Right lobe of liver (tissue), 6 donors: ENCODE results near the gene TENM4. TPM values are rescaled to one million over a fixed set of nuclear protein-coding genes. Genes with fewer than 3 reads are reported as not detected.

Experiments
- ATAC-seq, 4 donors: fragments of 200-7000 bp; cut with Tn5 transposase; one replicate each; pipeline ENCODE4 v1.9.1; 2020; ENCODE audit warnings: mild to moderate bottlenecking in 4 of 4, moderate library complexity in 4 of 4
- DNase-seq, 3 donors: peaks; one replicate each; pipeline ENCODE4 v3.0.0-alpha.2; 2020
- H3K27ac ChIP-seq, 3 donors: fragments of 200-600 bp; one replicate each; pipeline ENCODE4 v1.8.0; 2022
- H3K27me3 ChIP-seq, 2 donors: fragments of 200-600 bp; one replicate each; pipeline ENCODE4 v1.8.0; 2022
- H3K36me3 ChIP-seq, 4 donors: fragments of 200-600 bp; sonication (generic) in 1 of 4; one replicate each; pipeline versions ENCODE4 v1.5.1 to v1.8.0; 2017 to 2022; ENCODE audit warnings: control low read depth in 1 of 4
- H3K4me1 ChIP-seq, 4 donors: fragments of 200-600 bp; sonication (generic) in 1 of 4; one replicate each; pipeline versions ENCODE4 v1.5.1 to v1.8.0; 2017 to 2022; ENCODE audit warnings: control low read depth in 1 of 4
- H3K4me3 ChIP-seq, 3 donors: fragments of 200-600 bp; one replicate each; pipeline ENCODE4 v1.8.0; 2022
- H3K9me3 ChIP-seq, 4 donors: fragments of 200-600 bp; sonication (generic) in 1 of 4; one replicate each; pipeline versions ENCODE4 v1.5.1 to v1.8.0; 2017 to 2022; ENCODE audit warnings: control low read depth in 1 of 4
- CTCF ChIP-seq, 4 donors: fragments of 200-600 bp in 3 of 4; fragments of 450-650 bp in 1 of 4; IDR thresholded peaks; one replicate each; pipeline versions ENCODE4 v1.5.1 to v1.8.0; 2016 to 2022; ENCODE audit warnings: antibody characterized with exemption in 4 of 4, mild to moderate bottlenecking in 2 of 4
- POLR2A ChIP-seq: fragments of 450-650 bp; IDR thresholded peaks from one replicate; pipeline ENCODE4 v1.6.1; 2017; ENCODE audit warnings: antibody characterized with exemption, mild to moderate bottlenecking
- WGBS: methylation state at CpG from one replicate; pipeline ENCODE4 v1.1.6; 2018; ENCODE audit warnings: low coverage, low lambda C conversion rate; ENCODE audit not compliant: insufficient coverage; ENCODE audit errors: missing lambda C conversion rate; 5-methylcytosine and 5-hydroxymethylcytosine counted together
- intact Hi-C, 2 donors: fragments of 100-400 bp; cut with DNase I; formaldehyde crosslinking; loops; one replicate each; pipeline versions ENCODE4 v1.11.2 to v1.14.1; 2022
- total RNA-seq, 6 experiments: library from RNA; depleted of rRNA in 2 of 6; stranded (reverse); fragments of >200 nt in 2 of 6; fragmentation: NEBNext Ultra II Directional in 3 of 6; extraction: Animal tissue kit (Norgen Biotek cat#: 25700) in 3 of 6; gene quantifications; one replicate each; pipeline versions ENCODE4 v1.1.0 to v1.2.4, GENCODE V29; 2016 to 2023
- donor health status: DM: no; HTN: yes; CAD: no.
- donor health status: DM: no; HTN: no; CAD: no.
- donor health status: DM: no; HTN: no; CAD: no.
- donor health status: DM: no; HTN: yes; CAD: no.
- donor health status: DM: no; HTN: yes; CAD: no.

TENM4 gene
- total RNA-seq, 6 experiments from 2014 or later, result 0.04 to 0.58 (median 0.14) TPM; not detected in 2

GRCh38 chr11:78656327-78656726 lies 784.5 kb downstream of the TENM4 start:
- no peak for TF ChIP-seq CTCF (IDR thresholded peaks at IDR 0.05)
- TF ChIP-seq POLR2A, result no peak
- no peak overlapping the region for H3K27ac ChIP-seq
- intact Hi-C loops, result loop anchor here (10.0 kb wide), 3 partner anchors 58 to 428 kb away; no protein-coding TSS in a partner anchor
- no peaks in the 10 kb centered on the region for H3K9me3 ChIP-seq
- no peak overlapping the region for H3K4me3 ChIP-seq
- 65% methylated on average over 2 of the region's 4 CpGs for WGBS
- H3K27me3 ChIP-seq, result no peaks in the 10 kb centered on the region
- DNase-seq (no peak), ATAC-seq (no peak)
- H3K36me3 ChIP-seq, result no peaks in the 10 kb centered on the region
- H3K4me1 ChIP-seq, result peaks cover 0 to 4% (median 0%) of the 10 kb centered on the region in 4 donors

- Histone ChIP-seq H3K27ac (no peak overlapping the region), H3K9me3 (no peaks in the 10 kb centered on the region), H3K27me3 (no peaks in the 10 kb centered on the region), H3K4me3 (no peak overlapping the region), H3K36me3 (no peaks in the 10 kb centered on the region), H3K4me1 (peaks cover 0 to 4% (median 0%) of the 10 kb centered on the region in 4 donors)
- no peak for DNase-seq
- WGBS, result 89% methylated on average over 4 of the region's 5 CpGs
- intact Hi-C loops, result loop anchor here (10.0 kb wide), 3 partner anchors 59 to 429 kb away; no protein-coding TSS in a partner anchor
- no peak for ATAC-seq
- TF ChIP-seq POLR2A, result no peak
- TF ChIP-seq CTCF (IDR thresholded peaks at IDR 0.05), result no peak
Measured at GRCh38 chr11:78655561-78655960, 785.3 kb downstream of the TENM4 start.

GRCh38 chr11:78654866-78655265 lies 786.0 kb downstream of the TENM4 start:
- Histone ChIP-seq H3K36me3 (no peaks in the 10 kb centered on the region), H3K4me1 (peaks cover 0 to 4% (median 0%) of the 10 kb centered on the region in 4 donors), H3K9me3 (no peaks in the 10 kb centered on the region), H3K4me3 (no peak overlapping the region), H3K27me3 (no peaks in the 10 kb centered on the region), H3K27ac (no peak overlapping the region)
- TF ChIP-seq CTCF (IDR thresholded peaks at IDR 0.05), result no peak
- no peak for TF ChIP-seq POLR2A
- intact Hi-C loops, result loop anchor here (10.0 kb wide), 3 partner anchors 60 to 430 kb away; no protein-coding TSS in a partner anchor
- WGBS, result 92% methylated on average over 2 of the region's 5 CpGs
- ATAC-seq, result no peak
- no peak for DNase-seq

- H3K36me3 ChIP-seq, result no peaks in the 10 kb centered on the region
- ATAC-seq (no peak), DNase-seq (no peak)
- intact Hi-C loops, result loop anchor here (10.0 kb wide), 3 partner anchors 61 to 431 kb away; no protein-coding TSS in a partner anchor
- WGBS, result 11% methylated on average over 2 of the region's 3 CpGs
- TF ChIP-seq CTCF (IDR thresholded peaks at IDR 0.05) (no peak), POLR2A (no peak)
- no peaks in the 10 kb centered on the region for H3K4me1 ChIP-seq
- no peaks in the 10 kb centered on the region for H3K27me3 ChIP-seq
- H3K4me3 ChIP-seq, result no peak overlapping the region
- H3K9me3 ChIP-seq, result no peaks in the 10 kb centered on the region
- no peak overlapping the region for H3K27ac ChIP-seq
Measured at GRCh38 chr11:78654071-78654470, 786.8 kb downstream of the TENM4 start.
